Measurements from ENCODE around the gene MISP3.

MISP3 gene

DNA sequence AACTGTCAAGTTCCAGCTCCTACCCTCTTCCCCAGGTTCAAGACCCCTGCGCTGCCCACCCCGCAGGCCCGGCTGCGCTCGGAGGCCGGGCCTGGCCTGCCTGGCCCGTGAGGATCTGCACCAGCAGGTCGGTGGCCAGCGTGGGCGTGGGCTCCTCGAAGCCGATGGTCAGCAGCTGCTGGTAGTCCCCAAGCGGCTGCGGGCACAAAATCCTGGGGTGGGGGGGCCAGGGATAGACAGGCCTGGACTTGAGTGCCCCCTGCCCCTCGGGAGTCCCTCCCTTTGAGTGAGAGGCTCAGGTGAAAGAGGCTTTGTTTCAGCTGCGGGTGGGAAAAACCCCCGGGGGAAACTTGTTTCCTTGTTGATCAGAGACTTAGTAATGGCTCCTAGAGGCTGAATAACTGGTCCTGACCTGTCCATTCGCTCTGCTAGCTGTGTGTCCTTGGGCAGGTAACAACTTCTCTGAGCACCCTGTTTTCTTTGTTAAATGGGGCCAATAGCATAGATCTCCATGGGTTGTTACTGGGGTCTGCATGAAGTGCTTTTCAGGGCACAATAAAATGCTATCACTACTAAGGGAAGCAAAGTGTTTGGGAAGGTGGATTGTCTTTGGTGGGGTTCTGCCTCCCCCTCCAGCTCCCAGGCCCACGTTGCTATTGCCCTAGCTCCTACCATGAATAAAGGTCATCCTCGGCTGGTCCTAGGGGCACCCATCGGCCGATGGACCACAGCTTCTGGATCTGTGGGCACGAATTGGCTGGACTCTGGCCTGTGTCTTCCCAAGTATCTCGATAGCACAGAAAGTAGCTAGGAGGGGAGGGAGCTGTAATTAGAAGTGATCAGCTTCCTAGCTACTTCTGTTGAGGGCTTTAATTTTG is 9.4 kb downstream of the MISP3 start:
- no peak for DNase-seq (ENCODE audit: low read depth)
- H3K4me3 ChIP-seq (ENCODE audit: low read depth, low read length) = peak overlapping the region; percentile 77
- TF ChIP-seq, protein P1, sequence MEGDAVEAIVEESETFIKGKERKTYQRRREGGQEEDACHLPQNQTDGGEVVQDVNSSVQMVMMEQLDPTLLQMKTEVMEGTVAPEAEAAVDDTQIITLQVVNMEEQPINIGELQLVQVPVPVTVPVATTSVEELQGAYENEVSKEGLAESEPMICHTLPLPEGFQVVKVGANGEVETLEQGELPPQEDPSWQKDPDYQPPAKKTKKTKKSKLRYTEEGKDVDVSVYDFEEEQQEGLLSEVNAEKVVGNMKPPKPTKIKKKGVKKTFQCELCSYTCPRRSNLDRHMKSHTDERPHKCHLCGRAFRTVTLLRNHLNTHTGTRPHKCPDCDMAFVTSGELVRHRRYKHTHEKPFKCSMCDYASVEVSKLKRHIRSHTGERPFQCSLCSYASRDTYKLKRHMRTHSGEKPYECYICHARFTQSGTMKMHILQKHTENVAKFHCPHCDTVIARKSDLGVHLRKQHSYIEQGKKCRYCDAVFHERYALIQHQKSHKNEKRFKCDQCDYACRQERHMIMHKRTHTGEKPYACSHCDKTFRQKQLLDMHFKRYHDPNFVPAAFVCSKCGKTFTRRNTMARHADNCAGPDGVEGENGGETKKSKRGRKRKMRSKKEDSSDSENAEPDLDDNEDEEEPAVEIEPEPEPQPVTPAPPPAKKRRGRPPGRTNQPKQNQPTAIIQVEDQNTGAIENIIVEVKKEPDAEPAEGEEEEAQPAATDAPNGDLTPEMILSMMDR (IDR thresholded peaks at IDR 0.05; ENCODE audit: control insufficient read depth, extremely low read depth, insufficient read depth) = no peak

DNA sequence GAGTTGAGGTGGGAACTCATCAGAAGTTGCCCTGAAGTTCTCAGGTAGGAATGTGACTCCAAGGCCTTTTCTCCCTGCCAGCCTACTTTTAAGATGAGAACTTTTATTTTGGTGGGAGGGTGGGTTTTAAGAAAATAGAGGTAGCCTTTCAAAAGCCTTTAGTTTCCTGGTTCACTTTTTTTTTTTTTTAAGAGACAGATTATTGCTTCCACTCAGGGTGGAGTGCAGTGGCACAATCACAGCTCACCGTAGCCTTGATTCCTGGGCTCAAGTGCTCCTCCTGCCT is 10.0 kb downstream of the MISP3 start:
- H3K4me3 ChIP-seq (ENCODE audit: low read depth, low read length) = peak overlapping the region; percentile 77; the same call in 1 of the 2 replicates
- no peak for DNase-seq (ENCODE audit: low read depth)
- TF ChIP-seq, protein P1 (IDR thresholded peaks at IDR 0.05; ENCODE audit: control insufficient read depth, extremely low read depth, insufficient read depth) = no peak

DNA sequence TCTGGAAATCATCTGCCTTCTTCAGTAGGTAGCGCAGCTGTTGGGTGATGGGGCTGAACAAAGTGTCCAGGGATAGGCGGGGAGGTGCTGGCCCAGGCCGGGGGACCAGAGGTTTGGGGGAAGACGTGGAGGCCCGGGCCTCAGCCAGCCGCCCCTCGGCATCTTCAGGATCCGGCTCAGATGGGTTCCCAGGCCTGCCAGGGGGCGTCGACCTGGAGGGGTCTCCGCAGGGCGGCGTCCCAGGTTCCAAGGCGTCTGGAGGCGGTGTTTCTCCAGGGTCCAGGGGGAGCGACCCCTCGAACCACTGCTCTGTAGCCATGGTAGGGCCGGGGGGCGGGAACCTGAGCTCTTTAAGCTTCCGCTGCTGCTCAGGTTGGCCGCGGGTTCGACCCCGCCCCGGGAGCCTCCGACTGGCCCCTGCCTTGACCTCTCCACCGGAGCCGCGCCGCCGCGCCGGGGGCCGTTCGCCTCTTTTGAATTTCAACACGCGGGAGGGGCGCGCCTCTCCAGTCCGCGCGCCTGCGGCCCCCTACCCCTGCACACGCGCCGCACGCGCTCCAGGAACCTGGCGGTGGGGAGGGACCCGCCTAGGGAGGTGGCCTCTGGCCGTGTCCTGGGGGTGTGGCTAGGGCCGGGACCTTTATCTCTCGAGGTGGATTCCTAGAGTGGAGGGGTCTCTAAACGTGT is 12.9 kb downstream of the MISP3 start, which contains the start of gene C19orf67:
Gene C19orf67 (minus strand): TSS at position 475 of the 687 bp plus-strand sequence. CDS start 156 bp downstream, at position 319.
- TF ChIP-seq, protein P1 (IDR thresholded peaks at IDR 0.05; ENCODE audit: control insufficient read depth, extremely low read depth, insufficient read depth) = no peak
- no peak for DNase-seq (ENCODE audit: low read depth)
- no peak within 1 kb of the TSS for H3K4me3 ChIP-seq (ENCODE audit: low read depth, low read length)

DNA sequence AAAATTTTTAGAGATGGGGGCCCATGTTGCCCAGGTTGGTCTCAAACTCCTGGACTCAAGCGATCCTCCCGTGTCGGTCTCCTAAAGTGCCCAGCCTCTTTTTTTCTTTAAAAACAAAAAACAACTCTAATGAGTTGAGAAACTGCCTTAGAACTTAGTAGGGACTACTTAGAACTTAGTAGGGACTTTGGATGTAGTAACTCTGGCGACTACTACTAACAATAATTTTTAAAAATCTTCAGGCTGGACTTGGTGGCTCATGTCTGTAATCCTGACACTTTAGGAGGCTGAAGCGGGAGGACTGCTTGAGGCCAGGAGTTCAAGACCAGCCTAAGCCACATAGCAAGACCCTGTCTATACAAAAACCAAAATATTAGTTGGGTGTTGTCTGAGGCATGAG is 13.5 kb downstream of the MISP3 start:
- DNase-seq (ENCODE audit: low read depth) = no peak
- TF ChIP-seq, protein P1 (IDR thresholded peaks at IDR 0.05; ENCODE audit: control insufficient read depth, extremely low read depth, insufficient read depth) = no peak
- H3K4me3 ChIP-seq (ENCODE audit: low read depth, low read length) = no peak overlapping the region

DNA sequence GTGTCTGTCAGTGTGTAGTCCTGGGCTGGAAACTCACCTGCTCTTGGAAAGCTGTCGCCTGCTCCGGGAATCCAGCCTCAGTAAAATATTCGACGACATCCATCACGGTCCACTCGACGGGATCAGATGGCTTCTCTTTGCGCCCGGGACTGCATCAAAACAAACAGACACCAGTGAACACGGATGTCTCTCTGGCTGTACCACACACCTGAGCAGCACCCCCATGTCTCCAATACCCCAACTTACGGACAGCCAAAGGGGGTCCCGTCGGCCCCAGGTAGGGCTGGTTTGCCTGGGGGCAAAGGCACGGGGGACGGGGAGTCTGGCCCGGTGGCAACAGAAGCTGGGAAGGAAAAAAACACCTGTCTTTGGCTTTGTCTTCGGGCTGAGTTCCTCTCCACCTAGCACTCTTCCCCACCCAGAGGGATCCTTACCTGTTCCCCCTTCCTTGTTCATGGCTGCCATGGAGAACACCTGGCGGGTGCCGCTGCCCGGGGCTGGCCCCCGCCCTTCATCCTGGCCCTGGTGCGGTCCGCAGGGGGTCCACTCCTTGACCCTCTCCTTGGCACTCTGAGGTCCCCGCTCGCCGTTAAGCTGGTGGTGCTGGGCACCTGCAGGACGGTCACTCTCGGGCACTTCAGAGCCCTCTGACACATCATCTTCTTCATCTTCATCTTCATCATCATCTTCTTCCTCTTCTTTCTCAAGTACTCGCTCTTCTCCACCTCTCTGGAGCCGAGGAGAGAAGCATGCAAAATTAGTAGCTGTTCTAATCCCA is 16.2 kb downstream of the MISP3 start:
- TF ChIP-seq, protein P1 (IDR thresholded peaks at IDR 0.05; ENCODE audit: control insufficient read depth, extremely low read depth, insufficient read depth) = no peak
- DNase-seq (ENCODE audit: low read depth) = no peak
- H3K4me3 ChIP-seq (ENCODE audit: low read depth, low read length) = peak overlapping the region; percentile 49

DNA sequence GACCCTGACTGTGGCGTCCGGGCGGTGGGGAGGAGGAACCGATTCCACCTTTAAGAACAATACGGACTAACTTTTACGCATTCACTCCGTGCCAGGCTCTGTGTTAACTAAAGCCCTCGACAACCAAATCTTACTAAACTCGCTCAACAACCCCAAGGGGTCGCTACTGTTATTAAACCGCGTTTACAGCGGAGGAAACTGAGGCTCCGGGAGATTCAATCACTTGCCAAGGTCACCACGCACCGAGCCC is 16.8 kb downstream of the MISP3 start:
- TF ChIP-seq, protein P1 (IDR thresholded peaks at IDR 0.05; ENCODE audit: control insufficient read depth, extremely low read depth, insufficient read depth) = no peak
- DNase-seq (ENCODE audit: low read depth) = no peak
- peak overlapping the region; percentile 49 for H3K4me3 ChIP-seq (ENCODE audit: low read depth, low read length)

All from LNCaP clone FGC (cell line).